T-helper 22 cell (primary cell): ENCODE measurements around the gene DNAH11.
"Not testable (repeated sequence)": the region's sequence is repeated elsewhere in the genome, so short reads cannot be mapped to it uniquely, and the experiment has no call there.

Experiments used
- DNase-seq: peaks from one replicate; pipeline ENCODE4 v3.0.0-alpha.2; 2020; ENCODE audit warnings: low read depth

Gene DNAH11

GRCh38 chr7:21618706-21619105, 75.9 kb downstream of the DNAH11 start:
- no peak for DNase-seq

DNA sequence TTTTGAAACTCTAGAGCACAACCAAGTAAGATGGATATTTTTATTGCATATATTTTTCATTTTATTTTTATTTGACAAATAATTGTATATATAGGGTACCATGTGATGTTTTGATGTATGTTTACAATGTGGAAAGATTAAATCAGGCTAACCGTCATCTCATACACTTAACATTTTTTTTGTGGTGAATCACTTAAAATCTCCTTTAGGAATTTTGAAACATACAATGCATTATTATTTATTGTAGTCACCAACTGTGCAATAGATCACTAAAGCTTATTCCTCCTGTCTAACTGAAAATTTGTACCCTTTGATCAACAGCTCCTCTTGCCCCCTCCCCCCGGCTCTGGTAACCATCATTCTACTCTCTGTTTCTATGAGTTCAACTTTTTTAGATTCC, 77.2 kb downstream of the DNAH11 start:
- DNase-seq, result no peak

- DNase-seq, result no peak
Observed at GRCh38 chr7:21624320-21624719, 81.5 kb downstream of the DNAH11 start.

DNA sequence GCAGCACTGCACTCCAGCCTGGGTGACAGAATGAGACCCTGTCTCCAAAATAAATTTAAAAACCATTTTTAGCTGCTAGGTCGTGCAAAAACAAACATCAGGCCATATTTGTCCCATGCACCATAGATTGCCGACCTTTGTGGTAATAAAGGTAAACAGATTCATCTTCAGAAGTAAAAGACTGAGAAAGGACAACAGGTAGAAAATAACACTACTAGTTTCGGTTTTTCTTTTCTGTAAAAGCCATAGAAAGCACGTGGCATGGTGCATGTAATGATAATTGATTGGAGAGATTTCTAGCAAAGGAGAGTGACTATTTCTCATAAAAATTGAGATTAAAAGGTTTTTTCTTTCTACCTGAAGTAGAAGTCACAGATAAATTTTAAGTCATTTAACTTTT, 93.9 kb downstream of the DNAH11 start:
- no peak for DNase-seq

DNA sequence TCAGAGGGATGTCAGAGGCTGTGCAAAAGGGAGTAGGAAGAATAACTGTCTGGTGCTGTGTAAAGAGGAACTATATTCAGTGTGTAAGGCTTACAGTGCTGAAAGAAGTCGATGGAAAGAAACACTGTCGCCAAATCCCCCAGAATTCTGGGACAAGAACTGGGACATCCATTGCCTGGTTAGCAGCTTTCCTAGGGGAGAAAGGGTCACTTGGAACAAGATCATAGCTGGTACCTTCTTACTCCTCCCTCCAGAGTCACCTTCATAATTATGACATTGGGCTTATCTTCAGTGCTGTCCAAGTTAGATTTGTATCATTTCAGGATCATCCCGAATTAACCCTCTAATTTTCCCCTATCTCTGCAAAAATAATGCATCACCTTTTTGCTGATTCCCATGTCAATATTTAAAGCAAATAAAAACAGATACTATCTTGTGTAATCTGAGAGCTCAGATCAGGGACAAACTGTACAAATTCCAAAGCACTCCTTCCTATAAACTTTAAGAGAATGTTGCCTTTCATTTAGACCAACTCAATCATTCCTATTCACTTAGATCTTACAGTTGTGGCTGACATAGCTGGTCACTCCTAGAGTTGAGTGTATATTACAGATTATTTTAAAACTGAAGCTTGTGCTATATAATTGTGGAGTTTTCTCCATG, 96.5 kb downstream of the DNAH11 start:
- DNase-seq, result no peak

DNA sequence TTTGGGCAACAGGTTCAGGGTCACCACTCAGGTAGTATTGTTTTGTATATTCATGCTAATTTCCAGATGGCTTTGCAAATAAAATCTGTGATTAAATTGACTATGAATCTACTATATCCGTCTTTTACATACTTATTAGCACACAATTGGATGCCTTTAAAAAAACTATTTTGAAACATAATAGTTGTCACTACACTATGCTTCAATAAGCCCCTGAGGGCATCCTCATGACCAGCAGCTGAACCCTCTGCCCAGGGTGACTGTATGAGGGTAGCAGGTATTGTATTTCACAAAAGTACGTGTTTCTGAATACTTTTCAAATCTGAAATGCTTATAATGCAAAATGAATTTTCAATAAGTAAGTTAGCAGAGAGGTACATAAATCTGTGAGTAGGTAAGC, 97.3 kb downstream of the DNAH11 start:
- no peak for DNase-seq

DNA sequence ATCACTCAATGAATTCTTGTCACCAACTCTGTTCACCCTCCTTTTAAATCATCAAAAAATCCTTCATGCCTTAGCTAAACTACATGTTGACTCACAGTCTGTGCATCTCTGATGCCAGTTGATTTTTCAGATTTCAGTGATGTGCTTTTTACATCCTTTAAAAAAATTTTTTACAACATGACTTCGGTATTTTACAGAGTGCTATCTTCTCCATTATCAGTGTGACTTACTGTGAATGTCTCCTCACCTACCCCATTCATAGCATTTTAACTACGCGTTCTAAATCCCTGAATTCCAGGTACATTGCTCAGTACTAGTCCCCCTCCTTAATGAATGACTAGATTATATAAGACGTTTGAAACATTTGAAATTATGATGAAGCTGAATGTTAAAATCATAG, 98.7 kb downstream of the DNAH11 start:
- DNase-seq, result no peak

DNA sequence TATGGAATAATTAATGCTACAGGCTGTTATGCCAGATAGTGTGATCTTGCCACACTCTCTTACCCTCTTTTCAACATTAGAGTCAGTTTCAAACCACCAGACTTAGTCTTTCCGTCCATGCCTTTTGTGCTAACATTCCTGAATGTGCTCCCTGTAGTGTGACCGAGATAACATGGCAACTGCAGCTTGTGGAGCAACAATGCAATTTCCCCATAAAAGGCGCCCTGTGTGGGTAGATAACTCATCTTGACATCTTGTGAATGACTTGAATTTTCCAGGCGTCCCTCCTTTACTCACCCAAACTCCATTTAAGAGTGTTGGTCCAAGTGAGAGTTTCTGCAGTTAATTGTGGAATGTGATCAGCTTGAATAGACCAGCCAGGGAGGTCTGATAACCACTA, 99.6 kb downstream of the DNAH11 start:
- no peak for DNase-seq

DNA sequence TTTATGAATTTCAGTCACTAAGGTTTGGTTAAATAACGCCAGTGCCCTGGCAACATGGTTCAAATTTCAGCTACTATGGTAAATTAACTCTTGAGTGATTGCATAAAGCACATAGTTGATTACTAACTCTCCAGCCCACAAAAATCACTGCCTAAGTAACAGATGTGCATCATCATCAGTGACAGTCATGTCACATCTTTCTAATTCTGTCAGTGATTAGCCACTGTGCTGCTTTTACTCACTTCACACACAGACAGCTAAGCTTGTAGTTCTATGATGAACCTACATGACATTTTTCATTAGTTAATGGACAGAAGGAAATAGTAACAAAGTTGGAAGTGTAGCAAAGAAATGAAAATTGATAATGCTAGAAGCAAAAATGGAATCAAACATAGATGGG, 108.9 kb downstream of the DNAH11 start:
- no peak for DNase-seq

DNA sequence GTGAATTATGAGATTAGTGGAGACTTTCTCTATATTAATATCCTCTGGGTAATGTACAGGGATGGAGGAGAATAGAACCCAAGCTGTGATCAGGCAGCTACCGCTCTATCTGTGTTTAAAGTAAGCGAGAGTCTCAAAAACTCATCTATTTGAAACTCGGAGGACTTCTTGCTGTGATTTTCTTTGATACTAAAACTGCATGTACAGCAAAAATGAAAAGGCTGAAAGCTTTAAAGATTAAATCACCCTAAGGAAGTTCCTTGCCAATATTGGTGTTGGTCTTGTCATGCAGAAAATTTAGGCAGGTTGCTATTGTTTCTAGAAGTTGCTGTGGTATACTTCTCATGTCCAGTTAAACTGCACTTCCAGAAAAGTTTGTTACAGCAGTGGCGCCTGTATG, 110.8 kb downstream of the DNAH11 start:
- DNase-seq, result no peak

GRCh38 chr7:21656081-21656480, 113.2 kb downstream of the DNAH11 start:
- DNase-seq, result no peak

DNA sequence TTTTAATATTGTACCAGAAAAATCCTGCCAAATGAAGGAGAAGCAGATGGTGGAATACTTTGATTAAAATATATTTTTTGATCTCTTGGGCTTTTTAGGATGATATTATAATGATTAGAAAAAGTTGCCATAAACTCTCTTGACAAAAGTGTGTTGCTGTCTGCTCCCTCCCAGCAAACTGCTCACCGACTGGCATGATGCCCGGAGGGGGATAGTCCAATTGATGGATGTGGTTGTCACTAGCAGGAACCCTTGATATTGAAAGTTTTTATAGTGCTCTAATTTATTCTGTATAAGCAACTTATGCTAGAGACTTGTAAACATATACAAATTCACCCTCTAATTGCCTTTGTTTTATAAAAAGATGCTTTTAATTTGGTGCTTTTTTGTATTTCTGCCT, 114.0 kb downstream of the DNAH11 start:
- DNase-seq, result no peak

- DNase-seq, result no peak
Observed at GRCh38 chr7:21670496-21670895, 127.7 kb downstream of the DNAH11 start.

DNA sequence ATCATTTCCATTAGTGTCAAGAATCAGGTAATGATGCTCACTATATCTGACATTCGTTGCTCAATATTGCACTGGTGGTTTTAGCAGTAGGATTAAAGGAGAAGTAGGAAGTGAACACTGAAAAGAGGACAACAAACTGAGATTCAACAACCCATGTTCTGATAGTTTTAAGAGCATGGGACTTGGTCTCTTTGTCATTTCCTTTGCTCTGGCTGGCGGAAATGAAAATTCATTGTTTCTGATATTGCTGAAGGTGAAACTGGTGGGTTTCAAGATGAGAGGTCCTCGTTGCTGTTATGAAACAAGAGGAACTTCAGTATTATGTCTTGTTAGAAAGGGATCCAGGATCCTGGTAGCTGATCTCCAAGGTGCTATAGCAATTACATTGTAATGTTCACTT, 129.0 kb downstream of the DNAH11 start:
- DNase-seq, result no peak

DNA sequence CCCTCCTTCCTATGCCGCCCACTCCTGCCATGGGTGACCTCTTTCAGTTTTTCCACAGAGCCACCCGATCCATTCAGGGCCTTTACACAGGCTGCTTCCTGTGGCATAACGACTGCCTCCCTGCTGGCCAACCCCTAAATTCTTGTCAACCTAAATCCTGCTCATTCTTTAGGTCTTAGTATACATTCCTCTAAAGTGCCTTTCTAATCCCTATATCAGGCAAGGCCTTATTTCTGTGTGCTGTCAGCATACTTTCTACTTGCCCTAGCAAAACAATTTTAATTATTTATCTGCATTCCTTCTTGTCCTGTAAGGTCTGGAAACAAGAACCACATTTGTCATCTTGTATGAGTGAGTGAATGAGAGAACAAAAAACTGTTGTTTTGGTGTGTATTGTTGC, 132.4 kb downstream of the DNAH11 start:
- DNase-seq, result no peak

DNA sequence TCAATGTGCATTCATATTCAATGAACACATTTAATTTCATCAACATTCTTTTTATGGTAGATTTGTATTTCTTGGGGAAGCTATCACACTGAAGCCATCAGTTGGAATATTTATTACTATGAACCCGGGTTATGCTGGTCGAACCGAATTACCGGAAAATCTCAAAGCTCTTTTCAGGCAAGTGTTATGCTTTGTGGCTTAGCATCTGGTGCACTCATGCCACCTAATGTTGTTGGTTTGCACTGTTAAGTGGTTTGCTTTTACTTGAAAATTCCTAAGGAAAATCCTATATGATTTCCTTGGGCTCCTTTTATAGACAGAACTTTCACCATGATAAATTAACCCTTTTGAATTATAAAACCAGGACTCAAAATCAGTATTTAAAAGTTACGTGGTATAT, 147.9 kb downstream of the DNAH11 start:
- DNase-seq, result no peak

DNA sequence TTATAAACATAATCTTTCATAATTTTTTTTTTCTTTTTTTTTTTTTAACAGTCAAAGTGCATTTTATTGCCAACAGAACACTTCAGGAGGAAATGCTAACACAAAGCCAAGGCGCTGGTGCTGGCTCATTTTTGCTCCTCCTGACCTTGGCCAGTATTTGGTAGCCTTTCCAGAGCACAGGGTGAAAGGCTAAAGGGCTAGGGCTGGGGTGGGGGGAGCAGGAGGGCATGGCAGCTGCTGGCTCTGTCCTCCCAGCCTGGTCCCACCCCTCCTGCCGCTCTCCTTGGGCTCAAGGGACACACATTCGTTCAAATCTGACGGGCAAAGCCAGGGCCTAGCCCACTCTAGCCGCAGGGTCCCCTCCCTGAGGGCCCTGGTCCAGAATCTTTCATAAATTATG, 148.3 kb downstream of the DNAH11 start:
- not testable (repeated sequence) for DNase-seq

DNA sequence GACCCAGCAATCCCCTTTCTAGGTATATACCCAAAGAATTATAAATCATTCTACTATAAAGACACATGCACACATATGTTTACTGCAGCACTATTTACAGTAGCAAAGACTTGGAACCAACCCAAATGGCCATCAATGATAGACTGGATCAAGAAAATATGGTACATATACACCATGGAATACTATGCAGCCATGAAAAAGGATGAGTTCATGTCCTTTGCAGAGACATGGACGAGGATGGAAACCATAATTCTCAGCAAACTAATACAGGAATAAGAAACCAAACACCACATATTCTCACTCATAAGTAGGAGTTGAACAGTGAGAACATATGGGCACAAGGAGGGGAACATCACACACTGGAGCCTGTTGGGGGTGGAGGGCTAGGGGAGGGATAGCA, 157.7 kb downstream of the DNAH11 start:
- not testable (repeated sequence) for DNase-seq

- DNase-seq, result no peak
Observed at GRCh38 chr7:21702303-21702702, 159.5 kb downstream of the DNAH11 start.

DNA sequence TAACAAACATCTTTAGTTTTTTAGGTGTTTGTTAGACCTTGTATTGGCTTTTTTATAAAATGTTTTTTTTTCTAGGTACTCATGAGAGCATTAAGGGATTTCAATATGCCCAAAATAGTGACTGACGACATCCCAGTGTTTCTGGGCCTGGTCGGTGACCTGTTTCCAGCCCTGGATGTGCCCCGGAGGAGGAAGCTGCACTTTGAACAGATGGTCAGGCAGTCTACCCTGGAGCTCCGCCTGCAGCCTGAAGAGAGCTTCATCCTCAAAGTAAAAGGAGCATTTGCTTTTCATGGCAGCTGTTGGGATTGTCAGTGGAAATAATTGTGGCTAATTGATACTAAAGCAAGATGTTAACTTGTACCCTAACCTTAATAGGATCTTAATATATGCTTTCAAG, 161.5 kb downstream of the DNAH11 start:
- no peak for DNase-seq

DNA sequence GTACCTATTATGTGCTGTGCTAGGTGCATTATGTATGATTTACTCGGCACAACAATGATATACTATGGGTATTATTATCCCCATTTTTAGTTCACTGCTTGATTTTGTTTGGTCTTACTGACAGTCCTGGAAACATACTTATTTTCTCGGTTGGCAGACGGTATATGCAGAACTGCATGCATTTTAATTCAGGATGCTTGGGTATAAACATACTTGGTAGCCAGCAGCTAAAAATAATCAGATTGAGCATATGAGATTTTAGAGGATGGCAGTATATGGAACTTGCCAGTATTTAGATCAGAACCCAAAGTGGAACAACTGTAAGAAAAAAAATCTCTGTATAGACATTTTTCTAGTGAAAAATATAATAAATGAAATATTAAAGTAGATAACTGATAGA, 163.3 kb downstream of the DNAH11 start:
- DNase-seq, result no peak

GRCh38 chr7:21707566-21707965, 164.7 kb downstream of the DNAH11 start:
- DNase-seq, result no peak

DNA sequence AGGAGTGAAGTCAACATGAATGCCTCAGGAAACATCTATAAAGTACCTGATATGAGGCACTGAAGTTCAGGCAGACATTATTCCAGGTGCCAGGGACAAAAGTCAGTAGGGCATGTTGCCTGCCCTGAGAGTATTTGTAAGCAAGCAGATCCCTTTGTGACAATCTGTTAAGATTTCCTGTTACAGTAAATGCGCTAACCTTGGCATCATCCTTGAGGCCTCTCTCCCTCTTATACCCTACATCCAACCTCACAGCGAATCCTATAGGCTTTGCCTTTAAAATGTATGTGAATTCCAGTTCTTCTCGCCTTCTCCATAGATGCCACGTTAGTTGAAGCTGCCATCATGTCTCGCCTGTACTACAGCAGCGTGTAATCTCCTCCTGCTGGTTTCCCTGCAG, 165.3 kb downstream of the DNAH11 start:
- no peak for DNase-seq

DNA sequence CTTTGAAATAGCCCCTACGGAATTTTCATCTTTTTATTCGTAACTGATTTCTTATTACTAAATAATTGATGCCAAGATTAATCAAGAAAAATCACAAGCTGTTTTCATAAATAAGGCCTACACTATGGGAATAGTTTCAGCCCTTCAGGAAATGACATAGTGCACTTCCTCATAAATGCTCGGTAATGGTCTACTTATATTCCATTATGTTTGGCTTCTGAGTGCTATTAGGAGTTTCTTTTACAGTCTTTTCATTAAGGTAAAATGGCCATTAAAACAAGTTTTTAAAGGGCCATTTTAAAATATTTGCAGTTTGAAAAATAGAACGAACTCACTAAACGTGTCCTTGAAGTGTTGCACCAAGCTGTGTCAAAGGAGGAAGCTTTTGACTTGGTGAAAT, 174.5 kb downstream of the DNAH11 start:
- DNase-seq, result no peak

- no peak for DNase-seq
Observed at GRCh38 chr7:21718391-21718790, 175.6 kb downstream of the DNAH11 start.
